ENCODE data around the gene NELFB.

- no peak for TF ChIP-seq CTCF (conservative IDR thresholded peaks at IDR 0.05; ENCODE audit: low read length)
- TF ChIP-seq EZH2phosphoT487 (IDR thresholded peaks at IDR 0.05; ENCODE audit: borderline replicate concordance, low read depth, low read length): no peak
Measured at GRCh38 chr9:137317021-137317717, 62.0 kb downstream of the NELFB start.
